HepG2 (cell line): Measurements from ENCODE around the gene EGFR. TPM values are rescaled to one million over a fixed set of nuclear protein-coding genes. Genes with fewer than 3 reads are reported as not detected.

Source experiments
- BCL6 ChIP-seq: IDR thresholded peaks from 2 replicates; pipeline ENCODE4 v1.6.1; 2016; ENCODE audit warnings: missing genetic modification reagents, missing compliant biosample characterization
- CCDC6 ChIP-seq: sonication (generic); formaldehyde crosslinking; IDR thresholded peaks from 2 replicates; pipeline ENCODE4 v1.8.1; 2022; ENCODE audit warnings: mild to moderate bottlenecking, missing genetic modification reagents, moderate library complexity
- FOXA1 ChIP-seq, 2 experiments: fragments of 450-650 bp in 1 of 2; sonication (generic) in 1 of 2; formaldehyde crosslinking in 1 of 2; IDR thresholded peaks; 2 replicates each; pipeline versions ENCODE4 v1.4.0 to v1.6.1; 2016 to 2020; ENCODE audit warnings: missing genetic modification reagents in 1 of 2
- GMEB1 ChIP-seq: sonication (generic); formaldehyde crosslinking; IDR thresholded peaks from 2 replicates; pipeline ENCODE4 v1.5.1; 2020; ENCODE audit warnings: missing genetic modification reagents, mild to moderate bottlenecking, borderline replicate concordance
- GPBP1L1 ChIP-seq: sonication (generic); formaldehyde crosslinking; IDR thresholded peaks from 2 replicates; pipeline ENCODE4 v1.5.0; 2020; ENCODE audit warnings: mild to moderate bottlenecking, missing genetic modification reagents
- KLF15 ChIP-seq: sonication (generic); formaldehyde crosslinking; IDR thresholded peaks from 2 replicates; pipeline ENCODE4 v1.8.1; 2023; ENCODE audit warnings: borderline replicate concordance, mild to moderate bottlenecking, inconsistent platforms, missing genetic modification reagents, mixed read lengths
- KMT2B ChIP-seq: IDR thresholded peaks from 2 replicates; pipeline ENCODE4 v1.6.1; 2016; ENCODE audit warnings: missing genetic modification reagents, missing compliant biosample characterization
- TEF ChIP-seq: sonication (generic); formaldehyde crosslinking; IDR thresholded peaks from 2 replicates; pipeline ENCODE4 v1.5.0; 2020; ENCODE audit warnings: missing genetic modification reagents
- TP53 ChIP-seq: sonication (generic); formaldehyde crosslinking; conservative IDR thresholded peaks from 2 replicates; pipeline ENCODE4 v1.4.0; 2020; ENCODE audit warnings: missing genetic modification reagents
- ZBTB1 ChIP-seq: sonication (generic); formaldehyde crosslinking; IDR thresholded peaks from 2 replicates; pipeline ENCODE4 v1.4.0; 2020; ENCODE audit warnings: missing genetic modification reagents, borderline replicate concordance
- ZFP36L2 ChIP-seq: sonication (generic); formaldehyde crosslinking; IDR thresholded peaks from 2 replicates; pipeline ENCODE4 v1.4.0; 2020; ENCODE audit warnings: missing genetic modification reagents
- ZIK1 ChIP-seq: sonication (generic); formaldehyde crosslinking; IDR thresholded peaks from 2 replicates; pipeline ENCODE4 v1.5.0; 2020; ENCODE audit warnings: mild to moderate bottlenecking, low read depth, missing genetic modification reagents, borderline replicate concordance
- ZMAT3 ChIP-seq: sonication (generic); formaldehyde crosslinking; conservative IDR thresholded peaks from 2 replicates; pipeline ENCODE4 v1.7.0; 2021; ENCODE audit warnings: missing genetic modification reagents
- ZNF160 ChIP-seq: sonication (generic); formaldehyde crosslinking; IDR thresholded peaks from 2 replicates; pipeline ENCODE4 v1.8.0; 2022; ENCODE audit warnings: mild to moderate bottlenecking, inconsistent platforms, missing genetic modification reagents
- ZNF335 ChIP-seq: sonication (generic); formaldehyde crosslinking; IDR thresholded peaks from 2 replicates; pipeline ENCODE4 v1.4.0; 2020; ENCODE audit warnings: missing genetic modification reagents
- ZNF382 ChIP-seq: sonication (generic); formaldehyde crosslinking; IDR thresholded peaks from 2 replicates; pipeline ENCODE4 v1.5.0; 2020; ENCODE audit warnings: missing genetic modification reagents, mild to moderate bottlenecking, borderline replicate concordance
- ZNF616 ChIP-seq: sonication (generic); formaldehyde crosslinking; IDR thresholded peaks from 2 replicates; pipeline ENCODE4 v1.5.0; 2020; ENCODE audit warnings: low read depth, mild to moderate bottlenecking, missing genetic modification reagents
- ZNF747 ChIP-seq: sonication (generic); formaldehyde crosslinking; IDR thresholded peaks from 2 replicates; pipeline ENCODE4 v1.8.1; 2023; ENCODE audit warnings: missing genetic modification reagents, mild to moderate bottlenecking, borderline replicate concordance
- polyA plus RNA-seq, 8 experiments: library from polyadenylated mRNA; depleted of rRNA in 3 of 8; stranded (reverse) in 7 of 8; unstranded in 1 of 8; fragments of >200 nt; fragmentation: Illumina TruSeq in 4 of 8; extraction: Trizol in 4 of 8; gene quantifications; 2 replicates each; pipeline versions ENCODE4 v1.2.1 to v1.2.3, GENCODE V29; 2011 to 2016; ENCODE audit warnings: low read depth in 4 of 8, missing spikeins in 1 of 8, mixed read lengths in 1 of 8; ENCODE audit not compliant: insufficient read depth in 1 of 8
- total RNA-seq, 5 experiments: library from RNA; depleted of rRNA; stranded (reverse); fragments of >200 nt; fragmentation: Illumina TruSeq; extraction: Trizol; gene quantifications; 2 replicates each; pipeline ENCODE4 v1.2.3, GENCODE V29; 2016; ENCODE audit warnings: low read depth in 1 of 5
- TF ChIP-seq, protein P1 (sequence below): sonication (generic); formaldehyde crosslinking; IDR thresholded peaks from 2 replicates; pipeline ENCODE4 v1.8.0; 2022; ENCODE audit warnings: mild to moderate bottlenecking, missing genetic modification reagents

The EGFR gene
- total and polyA plus RNA-seq, 2 of the 13 experiments (the other 11 are each of a cell fraction or from before 2014, with no cell fraction given) = 7.0 to 10.0 TPM

- TF ChIP-seq FOXA1 (IDR thresholded peaks at IDR 0.05) (no peak), FOXA1 (CRISPR knock-in tag; IDR thresholded peaks at IDR 0.05) (no peak), BCL6 (peak; percentile 32; the same call in 1 of the 2 replicates), ZMAT3 (CRISPR knock-in tag) (no peak), GPBP1L1 (no peak), ZIK1 (CRISPR knock-in tag) (no peak), TP53 (CRISPR knock-in tag) (no peak), ZNF382 (CRISPR knock-in tag) (no peak), CCDC6 (CRISPR knock-in tag) (no peak), ZBTB1 (CRISPR knock-in tag) (no peak), GMEB1 (CRISPR knock-in tag) (0 out of 2 replicates have a peak, but pooled peaks have one; percentile 10), ZFP36L2 (CRISPR knock-in tag) (no peak), KLF15 (no peak), ZNF616 (no peak), ZNF335 (CRISPR knock-in tag) (0 out of 2 replicates have a peak, but pooled peaks have one; percentile 23), TEF (CRISPR knock-in tag) (no peak), KMT2B (CRISPR knock-in tag) (no peak), ZNF160 (no peak), ZNF747 (CRISPR knock-in tag) (no peak)
- TF ChIP-seq, protein P1, sequence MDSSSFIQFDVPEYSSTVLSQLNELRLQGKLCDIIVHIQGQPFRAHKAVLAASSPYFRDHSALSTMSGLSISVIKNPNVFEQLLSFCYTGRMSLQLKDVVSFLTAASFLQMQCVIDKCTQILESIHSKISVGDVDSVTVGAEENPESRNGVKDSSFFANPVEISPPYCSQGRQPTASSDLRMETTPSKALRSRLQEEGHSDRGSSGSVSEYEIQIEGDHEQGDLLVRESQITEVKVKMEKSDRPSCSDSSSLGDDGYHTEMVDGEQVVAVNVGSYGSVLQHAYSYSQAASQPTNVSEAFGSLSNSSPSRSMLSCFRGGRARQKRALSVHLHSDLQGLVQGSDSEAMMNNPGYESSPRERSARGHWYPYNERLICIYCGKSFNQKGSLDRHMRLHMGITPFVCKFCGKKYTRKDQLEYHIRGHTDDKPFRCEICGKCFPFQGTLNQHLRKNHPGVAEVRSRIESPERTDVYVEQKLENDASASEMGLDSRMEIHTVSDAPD = no peak
These were observed 115.0 kb downstream of the EGFR start (continued) for GRCh38 chr7:55133630-55134358.
